DMS153 (cell line): Measurements from ENCODE around the gene AP4E1.
"Not testable (repeated sequence)": the region's sequence is repeated elsewhere in the genome, so short reads cannot be mapped to it uniquely, and the experiment has no call there.

Experiments used
- DNase-seq: peaks from one replicate; lab custom pipeline; 2025; lab: John Stamatoyannopoulos, UW

The AP4E1 gene

DNA sequence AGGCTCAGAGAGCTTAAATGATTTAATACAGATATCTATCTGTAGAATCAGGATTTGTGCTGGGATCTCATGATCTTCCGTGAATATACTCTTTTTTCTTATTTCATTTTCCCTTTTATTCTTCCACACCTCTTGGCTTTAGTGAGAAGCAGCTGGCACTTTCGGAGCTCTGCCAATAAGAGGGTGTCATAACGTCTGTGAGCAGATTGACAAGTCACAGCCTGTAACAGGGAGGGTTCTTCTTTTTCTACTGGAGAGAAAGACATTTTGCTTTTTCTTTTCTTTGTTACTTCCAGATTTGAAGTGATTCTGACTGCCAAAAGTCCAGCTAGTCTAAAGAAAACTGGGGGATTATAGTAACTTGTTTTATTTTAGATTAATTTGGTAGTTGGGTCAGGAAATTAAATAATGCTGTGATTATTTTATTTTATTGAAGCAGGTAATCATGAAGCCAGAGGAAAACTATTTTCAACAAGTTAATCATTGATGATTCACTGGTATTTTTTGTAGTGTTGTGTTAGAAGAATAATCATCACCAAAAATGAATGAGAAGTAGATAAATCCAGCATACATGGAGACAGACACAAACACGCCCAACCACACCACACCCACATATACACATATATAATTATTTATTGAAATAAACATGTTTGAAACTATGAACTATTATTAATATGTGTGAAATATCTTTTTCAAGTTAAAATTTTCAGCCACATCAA is 116.4 kb downstream of the AP4E1 start:
- DNase-seq: no peak

- no peak for DNase-seq
Measured at GRCh38 chr15:51025454-51025846, 117.0 kb downstream of the AP4E1 start.

DNA sequence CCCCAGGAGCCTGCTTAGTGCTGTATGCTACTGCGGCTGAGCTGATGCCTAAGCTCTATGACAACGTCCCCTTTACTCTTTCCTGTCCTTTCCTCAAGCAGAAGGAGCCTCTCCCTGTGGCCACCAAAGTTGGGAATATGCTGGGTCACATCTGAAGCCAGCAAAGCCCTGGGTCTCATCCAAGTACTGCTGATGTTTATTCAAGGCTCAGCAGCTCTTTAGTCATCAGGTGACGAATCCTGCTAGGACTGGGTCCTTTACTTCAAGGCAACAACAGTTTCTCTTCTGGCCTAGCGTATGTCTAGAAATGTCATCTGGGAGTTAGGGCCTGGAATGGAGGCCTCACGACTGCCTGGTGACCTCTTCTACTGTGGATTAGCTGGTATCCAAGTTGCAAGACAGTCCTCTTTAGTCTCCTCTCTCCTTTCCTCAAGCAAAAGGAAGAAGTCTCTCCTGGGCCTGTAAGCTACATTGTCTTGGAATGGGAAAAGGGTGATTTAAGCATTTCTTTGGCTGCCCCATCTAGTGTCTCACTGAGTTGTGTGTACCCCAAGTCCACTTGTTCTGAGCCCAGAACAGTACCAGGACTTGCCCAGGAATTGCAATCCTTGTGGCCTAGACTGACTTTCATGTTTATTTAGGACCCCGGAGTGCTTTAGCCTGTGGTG is 122.3 kb downstream of the AP4E1 start:
- DNase-seq: no peak

GRCh38 chr15:51037474-51037873 is 129.0 kb downstream of the AP4E1 start:
- DNase-seq: not testable (repeated sequence)

GRCh38 chr15:51038162-51038973 is 129.9 kb downstream of the AP4E1 start:
- DNase-seq: no peak

DNA sequence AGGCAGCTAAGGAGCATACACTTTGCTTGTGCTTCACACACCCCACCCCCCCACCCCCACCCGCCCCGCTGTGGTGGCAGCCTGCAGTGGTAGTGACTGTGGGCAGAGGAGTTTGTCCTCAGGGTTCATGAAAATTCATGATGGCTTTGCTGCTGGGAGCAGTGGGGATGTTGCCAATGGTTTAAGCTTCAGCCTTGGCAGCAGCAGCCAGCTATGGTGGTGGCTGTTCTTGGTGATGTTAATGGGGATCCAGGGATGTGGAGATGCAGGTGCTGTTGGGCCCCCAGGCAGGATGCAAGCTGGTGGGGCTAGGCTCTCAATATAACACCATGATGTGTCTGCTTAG is 130.5 kb downstream of the AP4E1 start:
- DNase-seq: no peak

DNA sequence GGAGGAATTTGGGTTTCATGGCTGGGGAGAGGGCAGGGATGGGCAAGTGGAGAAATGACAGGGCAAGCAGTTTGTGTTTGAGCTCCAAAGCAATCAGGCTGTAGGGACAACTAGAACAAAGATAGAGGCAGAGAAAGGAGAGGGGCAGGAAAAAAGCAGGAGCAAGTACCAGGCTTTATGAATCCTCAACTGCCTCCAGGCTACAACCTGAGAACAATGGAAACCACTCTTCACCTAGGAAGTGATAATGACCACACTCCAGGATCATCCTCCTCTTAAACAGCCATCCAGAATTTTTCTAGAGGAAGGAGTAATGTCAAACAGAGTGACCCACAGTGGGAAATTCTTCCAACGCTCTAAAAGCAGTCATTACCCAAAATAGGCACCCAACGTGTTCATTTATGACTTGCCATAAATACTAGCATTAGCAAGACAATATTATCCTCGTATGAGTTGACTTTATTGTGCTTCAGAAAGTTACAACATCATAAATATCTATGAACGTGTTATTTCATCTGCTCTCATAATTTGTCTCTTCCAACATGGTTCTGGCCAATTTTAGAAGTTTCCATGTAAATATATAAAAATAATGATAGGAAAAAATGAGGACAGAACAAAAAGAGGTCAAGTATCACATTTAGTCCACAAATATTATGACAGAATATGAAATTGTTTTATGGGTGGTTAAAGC is 135.7 kb downstream of the AP4E1 start:
- DNase-seq: no peak

DNA sequence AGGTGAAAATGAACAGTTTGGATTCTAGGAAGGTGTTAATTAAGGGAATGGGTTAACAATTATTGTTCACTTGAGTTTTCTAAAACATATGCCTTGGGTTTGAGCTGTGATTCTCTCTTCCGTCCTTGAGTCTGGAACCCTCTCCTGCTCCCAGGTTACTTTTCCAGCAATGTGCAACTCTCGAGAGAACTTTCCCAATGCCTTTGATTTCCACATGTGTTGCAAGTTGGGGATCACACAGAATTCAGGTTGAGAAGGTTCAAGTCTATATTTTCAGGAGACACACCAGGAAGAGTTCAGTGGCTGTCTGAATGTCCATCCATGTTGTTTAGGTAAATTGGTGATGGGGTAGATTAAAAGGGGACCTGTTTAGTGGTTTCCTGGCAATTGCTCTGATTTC is 137.5 kb downstream of the AP4E1 start:
- no peak for DNase-seq

DNA sequence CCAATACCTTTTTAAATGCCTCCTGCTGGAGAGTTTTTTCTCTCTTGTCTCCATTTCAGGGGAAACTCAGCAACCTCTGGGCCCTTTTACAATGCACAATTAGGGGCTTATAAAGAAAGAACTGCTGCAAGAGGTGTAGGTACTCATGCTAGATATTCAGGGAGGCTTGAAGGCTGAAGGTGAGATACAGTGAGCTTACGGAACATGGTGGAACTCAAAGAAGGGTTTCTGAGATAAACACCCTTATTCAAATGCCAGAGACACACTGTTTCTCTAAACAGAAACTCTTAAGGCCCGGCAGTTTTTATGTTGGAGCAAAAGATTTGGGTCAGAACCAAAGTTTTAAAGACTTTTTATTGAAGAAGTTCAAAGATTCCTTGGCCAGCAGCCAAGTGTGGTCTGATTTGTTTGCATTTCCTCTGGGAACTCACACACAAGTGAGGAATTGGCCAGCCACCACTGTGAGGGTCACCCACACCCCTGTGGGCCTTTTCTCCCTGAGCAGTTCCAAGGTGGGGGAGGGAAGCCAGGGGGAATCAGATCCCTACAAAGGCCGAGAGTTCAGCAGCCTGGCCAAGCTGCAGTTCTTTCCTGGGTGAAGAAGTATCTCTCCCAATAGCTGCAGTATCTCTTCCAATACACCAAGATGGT is 138.4 kb downstream of the AP4E1 start:
- DNase-seq: no peak

GRCh38 chr15:51048308-51048707 is 139.8 kb downstream of the AP4E1 start:
- DNase-seq: no peak

- DNase-seq: no peak
Measured at GRCh38 chr15:51049081-51049480, 140.6 kb downstream of the AP4E1 start.

DNA sequence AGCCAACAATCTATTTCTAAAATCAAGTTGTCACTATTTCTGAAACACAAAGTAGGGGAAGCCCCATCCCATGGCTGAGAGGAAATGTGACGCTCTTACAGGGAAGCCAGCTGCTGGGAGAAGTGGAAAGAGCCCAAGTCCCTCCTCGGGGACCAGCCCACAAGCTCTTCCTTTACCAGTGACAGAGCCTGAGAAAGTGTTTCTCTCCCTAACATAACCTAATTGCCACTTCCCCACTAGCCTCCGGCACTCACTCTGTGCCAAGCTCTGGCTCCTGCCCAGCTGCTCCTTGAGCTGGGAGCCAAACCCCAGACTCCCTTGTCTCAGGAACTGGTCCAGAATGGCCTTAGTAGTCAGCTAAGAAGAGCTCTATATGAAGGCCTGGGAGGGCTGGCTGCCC is 143.3 kb downstream of the AP4E1 start:
- DNase-seq: no peak

DNA sequence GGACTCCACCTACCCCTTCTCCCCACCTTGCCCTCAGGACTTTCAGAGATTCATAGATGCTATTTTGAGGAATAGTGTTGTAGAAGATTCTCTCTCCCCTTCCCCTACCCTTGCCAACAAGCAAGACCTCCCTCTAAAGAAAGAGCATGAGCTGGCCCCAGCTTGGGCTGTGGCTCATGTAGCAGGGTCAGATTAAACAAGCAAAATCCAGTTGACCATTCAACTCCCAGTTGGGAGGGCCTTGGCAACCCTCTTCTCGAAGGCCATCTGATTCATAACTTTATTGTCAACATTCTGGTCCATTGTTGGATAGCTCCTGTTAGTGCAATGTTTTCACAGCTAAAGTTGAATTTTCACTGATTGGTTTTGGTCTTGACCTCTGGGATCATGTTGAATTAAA is 145.1 kb downstream of the AP4E1 start:
- DNase-seq: no peak

- DNase-seq: no peak
Measured at GRCh38 chr15:51054535-51054934, 146.1 kb downstream of the AP4E1 start.
